ENCODE measurements around the gene RPTOR.

Gene RPTOR

GRCh38 chr17:80818871-80819270 lies 274.2 kb downstream of the RPTOR start:
- DNase-seq (ENCODE audit: low read depth): no peak
- no peak overlapping the region for H3K4me3 ChIP-seq (ENCODE audit: low read depth, low read length)
- TF ChIP-seq CTCF (IDR thresholded peaks at IDR 0.05; ENCODE audit: insufficient read depth, low read depth, low read length, missing control alignments): no peak

- no peak overlapping the region for H3K4me3 ChIP-seq (ENCODE audit: low read depth, low read length)
- DNase-seq (ENCODE audit: low read depth): no peak
- TF ChIP-seq CTCF (IDR thresholded peaks at IDR 0.05; ENCODE audit: insufficient read depth, low read depth, low read length, missing control alignments): no peak
Observed at GRCh38 chr17:80819422-80820164, 275.0 kb downstream of the RPTOR start.

GRCh38 chr17:80820331-80820730 lies 275.7 kb downstream of the RPTOR start:
- no peak for TF ChIP-seq CTCF (IDR thresholded peaks at IDR 0.05; ENCODE audit: insufficient read depth, low read depth, low read length, missing control alignments)
- H3K4me3 ChIP-seq (ENCODE audit: low read depth, low read length): no peak overlapping the region
- DNase-seq (ENCODE audit: low read depth): no peak

GRCh38 chr17:80821546-80821945 lies 276.9 kb downstream of the RPTOR start:
- no peak for DNase-seq (ENCODE audit: low read depth)
- H3K4me3 ChIP-seq (ENCODE audit: low read depth, low read length): no peak overlapping the region
- no peak for TF ChIP-seq CTCF (IDR thresholded peaks at IDR 0.05; ENCODE audit: insufficient read depth, low read depth, low read length, missing control alignments)

- no peak for DNase-seq (ENCODE audit: low read depth)
- no peak overlapping the region for H3K4me3 ChIP-seq (ENCODE audit: low read depth, low read length)
- TF ChIP-seq CTCF (IDR thresholded peaks at IDR 0.05; ENCODE audit: insufficient read depth, low read depth, low read length, missing control alignments): no peak
Observed at GRCh38 chr17:80822021-80822699, 277.5 kb downstream of the RPTOR start.

GRCh38 chr17:80822700-80823410 lies 278.2 kb downstream of the RPTOR start:
- no peak for TF ChIP-seq CTCF (IDR thresholded peaks at IDR 0.05; ENCODE audit: insufficient read depth, low read depth, low read length, missing control alignments)
- no peak for DNase-seq (ENCODE audit: low read depth)

More at GRCh38 chr17:80822700-80823410, 278.2 kb downstream of the RPTOR start:
- H3K4me3 ChIP-seq (ENCODE audit: low read depth, low read length): no peak overlapping the region
